GM12878 (cell line): ENCODE measurements around the gene METTL15. TPM values are rescaled to one million over a fixed set of nuclear protein-coding genes. Genes with fewer than 3 reads are reported as not detected.

Source experiments
- ATAC-seq: fragments of 200-7000 bp; cut with Tn5 transposase; 3 replicates; pipeline ENCODE4 v1.9.1; 2020; ENCODE audit warnings: mild to moderate bottlenecking, moderate library complexity
- BruUV-seq: library from RNA; stranded (reverse); fragments of 400-500 nt; replicated peaks from 2 replicates; lab custom pipeline; 2021; lab: Mats Ljungman, UMichigan
- CTCF ChIA-PET: fragments of 300-600 bp; sonication (Branson Sonifier 250); formaldehyde crosslinking; extraction: SDS; loops from one replicate; lab custom pipeline; 2021; ENCODE audit warnings: inconsistent platforms; lab: Yijun Ruan, JAX
- POLR2A ChIA-PET: fragments of 350-600 bp; formaldehyde crosslinking; extraction: SDS; loops from one replicate; lab custom pipeline; 2021; ENCODE audit warnings: inconsistent platforms; lab: Charles Lee
- RAD21 ChIA-PET: fragments of 300-600 bp; sonication (Branson Sonifier 250); formaldehyde crosslinking; loops from one replicate; lab custom pipeline; 2023; ENCODE audit warnings: antibody characterized with exemption; ENCODE audit not compliant: unreplicated experiment; lab: Charles Lee
- SMC1A ChIA-PET: fragments of 300-600 bp; sonication (Branson Sonifier 250); formaldehyde crosslinking; loops from one replicate; lab custom pipeline; 2023; ENCODE audit not compliant: unreplicated experiment, uncharacterized antibody; lab: Charles Lee
- DNase-seq: peaks from one replicate; pipeline ENCODE4 v3.0.0-alpha.2; 2011; ENCODE audit warnings: low read depth, low spot score
- FAIRE-seq: peaks from 3 replicates; lab custom pipeline; 2011; peaks lifted over from hg19 to GRCh38; lab: Jason Lieb, UNC
- H2AFZ ChIP-seq: 2 replicates; pipeline ENCODE4 v1.6.0; 2011; ENCODE audit warnings: low read depth, low read length, control low read depth; ENCODE audit not compliant: control insufficient read depth
- H3K27ac ChIP-seq: 2 replicates; pipeline ENCODE4 v1.5.1; 2011; ENCODE audit warnings: control low read depth; ENCODE audit not compliant: control insufficient read depth, insufficient read depth
- H3K27me3 ChIP-seq, 2 experiments: replicated peaks in 1 of 2; 2 replicates each; pipeline versions ENCODE4 v1.6.0 to v1.6.1; 2011; ENCODE audit warnings: low read length in 1 of 2; ENCODE audit not compliant: control insufficient read depth in 2 of 2, insufficient read depth in 2 of 2
- H3K36me3 ChIP-seq, 2 experiments: 2 replicates each; pipeline ENCODE4 v1.5.1; 2011; ENCODE audit warnings: low read length in 1 of 2; ENCODE audit not compliant: control insufficient read depth in 2 of 2, insufficient read depth in 2 of 2
- H3K4me1 ChIP-seq: 2 replicates; pipeline ENCODE4 v1.6.1; 2011; ENCODE audit warnings: mild to moderate bottlenecking, low read length, moderate library complexity, mixed read lengths; ENCODE audit not compliant: control insufficient read depth, insufficient read depth
- H3K4me2 ChIP-seq: 2 replicates; pipeline ENCODE4 v1.6.0; 2011; ENCODE audit warnings: control low read depth; ENCODE audit not compliant: control insufficient read depth, insufficient read depth
- H3K4me3 ChIP-seq: fragments of 200-600 bp; sonication (generic); 2 replicates; pipeline ENCODE4 v1.5.1; 2016
- H3K79me2 ChIP-seq: 2 replicates; pipeline ENCODE4 v1.6.0; 2011; ENCODE audit warnings: low read length; ENCODE audit not compliant: control insufficient read depth, insufficient read depth
- H3K9ac ChIP-seq: 2 replicates; pipeline ENCODE4 v1.8.0; 2011; ENCODE audit warnings: low read length, control low read depth, mixed read lengths; ENCODE audit not compliant: control insufficient read depth, insufficient read depth
- H3K9me3 ChIP-seq: replicated peaks from 3 replicates; pipeline ENCODE4 v1.5.1; 2011; ENCODE audit warnings: mild to moderate bottlenecking, low read length; ENCODE audit not compliant: control insufficient read depth, insufficient read depth
- H4K20me1 ChIP-seq: 2 replicates; pipeline ENCODE4 v1.6.0; 2011; ENCODE audit not compliant: control insufficient read depth, insufficient read depth
- HCFC1 ChIP-seq: fragments of 150-350 bp; IDR thresholded peaks from 2 replicates; pipeline ENCODE4 v1.6.1; 2014; ENCODE audit warnings: low read length
- KLF5 ChIP-seq: fragments of 450-650 bp; IDR thresholded peaks from 2 replicates; pipeline ENCODE4 v1.6.1; 2014; ENCODE audit warnings: mild to moderate bottlenecking; ENCODE audit not compliant: partially characterized antibody
- PRDM15 ChIP-seq: fragments of 450-650 bp; formaldehyde crosslinking; IDR thresholded peaks from 2 replicates; pipeline ENCODE4 v1.4.0; 2020; ENCODE audit warnings: mild to moderate bottlenecking, moderate library complexity
- RAD21 ChIP-seq: IDR thresholded peaks from 2 replicates; pipeline ENCODE4 v1.6.1; 2011; ENCODE audit warnings: mild to moderate bottlenecking, low read depth, low read length, moderate library complexity; ENCODE audit not compliant: insufficient read depth
- RB1 ChIP-seq: fragments of 450-650 bp; formaldehyde crosslinking; IDR thresholded peaks from 2 replicates; pipeline ENCODE4 v1.6.1; 2017; ENCODE audit warnings: mild to moderate bottlenecking, borderline replicate concordance
- SREBF1 ChIP-seq: IDR thresholded peaks from 2 replicates; pipeline ENCODE4 v1.6.1; 2012; ENCODE audit warnings: mild to moderate bottlenecking, low read length
- SRF ChIP-seq, 2 experiments: IDR thresholded peaks; 2 replicates each; pipeline ENCODE4 v1.6.1; 2011; ENCODE audit warnings: low read depth in 2 of 2, low read length in 2 of 2, mild to moderate bottlenecking in 1 of 2, moderate library complexity in 1 of 2
- TCF7 ChIP-seq: IDR thresholded peaks from 2 replicates; pipeline ENCODE4 v1.6.1; 2014; ENCODE audit warnings: antibody characterized with exemption, borderline replicate concordance
- WGBS: methylation state at CpG from one replicate; pipeline ENCODE4 v1.1.6; 2016; ENCODE audit warnings: low lambda C conversion rate; ENCODE audit not compliant: insufficient replicate concordance, insufficient coverage; ENCODE audit errors: missing lambda C conversion rate; 5-methylcytosine and 5-hydroxymethylcytosine counted together
- in situ Hi-C: fragments of 300-500 bp; cut with MboI; formaldehyde crosslinking; loops from 9 replicates; pipeline ENCODE4 v1.14.3; 2018; ENCODE audit warnings: mixed read lengths
- intact Hi-C: fragments of 100-400 bp; cut with micrococcal nuclease; formaldehyde crosslinking; loops from one replicate; pipeline ENCODE4 v1.14.2; 2022; ENCODE audit not compliant: unreplicated experiment
- polyA plus RNA-seq, 11 experiments: library from polyadenylated mRNA; depleted of rRNA in 4 of 11; unstranded in 6 of 11; stranded (reverse) in 5 of 11; fragments of >200 nt; fragmentation: Nextera tagmentation in 4 of 11; fragmentation: Illumina TruSeq in 1 of 11; extraction: Ambion mirVana in 4 of 11; extraction: Trizol in 1 of 11; gene quantifications; 1 replicate in 1 of 11; 2 replicates in 10 of 11; pipeline versions ENCODE4 v1.2.1 to v1.2.3, GENCODE V29; 2011 to 2016; ENCODE audit warnings: inconsistent platforms in 2 of 11, missing spikeins in 2 of 11, low read depth in 1 of 11
- total RNA-seq, 4 experiments: library from RNA; depleted of rRNA in 3 of 4; stranded (reverse); fragments of >200 nt in 3 of 4; fragmentation: Illumina TruSeq in 1 of 4; extraction: Trizol in 1 of 4; gene quantifications; 2 replicates each; pipeline versions ENCODE4 v1.2.1 to v1.2.3, GENCODE V29; 2013 to 2021

The METTL15 gene
- total and polyA plus RNA-seq, 10 of the 15 experiments (the other 5 are each of a cell fraction or from before 2014, with no cell fraction given): 7.9 to 16.9 (median 14.4) TPM

GRCh38 chr11:28195449-28195848 is 87.3 kb downstream of the METTL15 start:
- in situ Hi-C loops: no loop called here
- TF ChIP-seq TCF7 (no peak), SREBF1 (no peak), HCFC1 (no peak), KLF5 (no peak), RAD21 (no peak), RB1 (no peak), PRDM15 (CRISPR knock-in tag) (no peak), SRF (IDR thresholded peaks at IDR 0.05; ENCODE audit: low read depth in 2 of 2, low read length in 2 of 2) (no peak)
- no peak overlapping the region for H3K4me2 ChIP-seq
- H4K20me1 ChIP-seq: no peaks in the 10 kb centered on the region
- H3K4me1 ChIP-seq: no peaks in the 10 kb centered on the region
- RAD21 ChIA-PET: no interaction called here
- no peak for ATAC-seq
- no peaks in the 10 kb centered on the region for H3K27me3 ChIP-seq
- BruUV-seq: no TSS peak
- 100% methylated on average over 2 of the region's 2 CpGs for WGBS
- POLR2A ChIA-PET: no interaction called here
- H3K79me2 ChIP-seq: no peaks in the 10 kb centered on the region
- SMC1A ChIA-PET: no interaction called here
- CTCF ChIA-PET: no interaction called here
- no peak for FAIRE-seq
- no peaks in the 10 kb centered on the region for H3K36me3 ChIP-seq
- H3K27ac ChIP-seq: no peak overlapping the region
- intact Hi-C loops: no loop called here
- H3K9me3 ChIP-seq: no peaks in the 10 kb centered on the region; the same call in 2 of the 3 replicates
- no peak for DNase-seq
- H3K4me3 ChIP-seq: no peak overlapping the region
- no peak overlapping the region for H2AFZ ChIP-seq
- no peak overlapping the region for H3K9ac ChIP-seq
